Measurements from ENCODE around the gene F7. TPM values are rescaled to one million over a fixed set of nuclear protein-coding genes. Genes with fewer than 3 reads are reported as not detected.

Gene F7
- total and polyA plus RNA-seq, 2 donors (not counting 1 experiment from before 2014, with no cell fraction given) = not detected

DNA sequence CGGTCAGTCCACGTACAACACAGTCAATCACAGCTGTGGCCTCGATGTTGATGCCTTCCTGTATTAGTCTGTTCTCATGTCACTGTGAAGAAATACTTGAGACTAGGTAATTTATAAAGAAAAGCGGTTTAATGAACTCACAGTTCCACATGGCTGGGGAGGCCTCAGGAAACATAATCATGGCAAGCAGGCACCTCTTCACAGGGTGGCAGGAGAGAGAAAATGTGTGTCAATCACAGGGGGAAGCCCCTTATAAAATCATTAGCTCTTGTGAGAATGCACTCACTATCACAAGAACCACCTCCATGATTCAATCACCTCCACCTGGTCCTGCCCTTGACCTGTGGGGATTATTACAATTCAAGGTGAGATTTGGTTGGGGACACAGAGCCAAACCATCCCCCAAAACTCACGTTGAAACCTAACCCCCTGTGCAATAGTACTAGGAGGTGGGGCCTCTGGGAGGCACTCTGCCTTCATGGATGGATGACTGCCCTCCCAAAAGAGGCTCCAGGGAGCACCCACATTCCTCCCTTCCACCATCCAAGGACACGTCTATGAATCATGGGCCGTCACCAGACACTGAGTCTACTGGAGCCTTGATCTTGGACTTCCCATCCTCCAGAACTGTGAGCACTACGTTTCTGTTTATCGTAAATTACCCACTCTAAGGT lies 50.5 kb downstream of the F7 start:
- no peak overlapping the region for H3K27ac ChIP-seq (ENCODE audit: low read length in 2 of 2)
- POLR2A ChIA-PET = no interaction called here
- no peak for DNase-seq
- CTCF ChIA-PET = no interaction called here
- Mint-ChIP-seq H3K27ac (no peak overlapping the region), H3K27me3 (peaks cover 6% of the 10 kb centered on the region), H3K9me3 (ENCODE audit: insufficient read depth) (peaks cover 3% of the 10 kb centered on the region), H3K4me3 (no peak overlapping the region), H3K4me1 (peaks cover 20% of the 10 kb centered on the region)
- WGBS (ENCODE audit: insufficient coverage) = 100% methylated on average over 3 of the region's 9 CpGs
- no peak for ATAC-seq (ENCODE audit: low read depth)
- no peak overlapping the region for H3K9ac ChIP-seq (ENCODE audit: low read length)
- H3K4me3 ChIP-seq (ENCODE audit: control extremely low read depth in 1 of 5, extremely low read depth in 1 of 5, insufficient read depth in 1 of 5, low read depth in 2 of 5, low read length in 4 of 5) = no peak overlapping the region
- peaks cover 0 to 46% (median 12%) of the 10 kb centered on the region in 4 experiments for H3K27me3 ChIP-seq (replicated peaks in 1 of 4; ENCODE audit: control extremely low read depth in 1 of 4, control insufficient read depth in 3 of 4, insufficient read depth in 4 of 4, low read length in 3 of 4)
- H4K20me1 ChIP-seq (ENCODE audit: control insufficient read depth, insufficient read depth, low read length, poor library complexity, severe bottlenecking) = no peaks in the 10 kb centered on the region
- intact Hi-C loops (cut with micrococcal nuclease) = loop anchor here (1.0 kb wide), 1 partner anchor 51 kb away; no protein-coding TSS in a partner anchor
- H2AFZ ChIP-seq (ENCODE audit: insufficient read depth, low read depth, low read length, poor library complexity, severe bottlenecking) = no peak overlapping the region
- H3K4me2 ChIP-seq (replicated peaks; ENCODE audit: low read depth, low read length, poor library complexity, severe bottlenecking) = no peak overlapping the region
- H3K9me3 ChIP-seq (ENCODE audit: control extremely low read depth in 1 of 3, control insufficient read depth in 2 of 3, insufficient read depth in 1 of 3, low read length in 2 of 3) = peaks cover 0 to 14% (median 0%) of the 10 kb centered on the region in 3 donors
- no peaks in the 10 kb centered on the region for H3K36me3 ChIP-seq (replicated peaks in 1 of 2; ENCODE audit: control extremely low read depth in 1 of 2, control insufficient read depth in 1 of 2, extremely low read depth in 1 of 2, insufficient read depth in 2 of 2, low read length in 1 of 2)
- peaks cover 22 to 29% of the 10 kb centered on the region in 2 donors for H3K4me1 ChIP-seq (ENCODE audit: control insufficient read depth in 2 of 2, insufficient read depth in 2 of 2, low read length in 2 of 2)
- no peaks in the 10 kb centered on the region for H3K79me2 ChIP-seq (ENCODE audit: control insufficient read depth, insufficient read depth, low read length)
- TF ChIP-seq EZH2 (IDR thresholded peaks at IDR 0.05; ENCODE audit: borderline replicate concordance, insufficient read depth, low read depth, low read length, poor library complexity, severe bottlenecking) = no peak
- no peak for TF ChIP-seq CTCF (IDR thresholded peaks at IDR 0.05)

- no peaks in the 10 kb centered on the region for H3K79me2 ChIP-seq (ENCODE audit: control insufficient read depth, insufficient read depth, low read length)
- H3K27ac ChIP-seq (ENCODE audit: low read length in 2 of 2) = no peak overlapping the region
- Mint-ChIP-seq H3K4me1 (peaks cover 19% of the 10 kb centered on the region), H3K27ac (peak overlapping the region; percentile 27), H3K9me3 (ENCODE audit: insufficient read depth) (peaks cover 3% of the 10 kb centered on the region), H3K4me3 (no peak overlapping the region), H3K27me3 (peaks cover 4% of the 10 kb centered on the region)
- peaks cover 12 to 28% of the 10 kb centered on the region in 2 donors for H3K4me1 ChIP-seq (ENCODE audit: control insufficient read depth in 2 of 2, insufficient read depth in 2 of 2, low read length in 2 of 2)
- H2AFZ ChIP-seq (ENCODE audit: insufficient read depth, low read depth, low read length, poor library complexity, severe bottlenecking) = no peak overlapping the region
- no peak overlapping the region for H3K4me3 ChIP-seq (ENCODE audit: control extremely low read depth in 1 of 5, extremely low read depth in 1 of 5, insufficient read depth in 1 of 5, low read depth in 2 of 5, low read length in 4 of 5)
- no peak overlapping the region for H3K4me2 ChIP-seq (replicated peaks; ENCODE audit: low read depth, low read length, poor library complexity, severe bottlenecking)
- ATAC-seq (ENCODE audit: low read depth) (no peak), DNase-seq (no peak)
- 85% methylated on average over 10 of the region's 12 CpGs for WGBS (ENCODE audit: insufficient coverage)
- H3K9me3 ChIP-seq (ENCODE audit: control extremely low read depth in 1 of 3, control insufficient read depth in 2 of 3, insufficient read depth in 1 of 3, low read length in 2 of 3) = peaks cover 0 to 11% (median 0%) of the 10 kb centered on the region in 3 donors
- intact Hi-C loops (cut with micrococcal nuclease) = no loop called here
- H4K20me1 ChIP-seq (ENCODE audit: control insufficient read depth, insufficient read depth, low read length, poor library complexity, severe bottlenecking) = no peaks in the 10 kb centered on the region
- no peak overlapping the region for H3K9ac ChIP-seq (ENCODE audit: low read length)
- TF ChIP-seq CTCF (IDR thresholded peaks at IDR 0.05) = no peak
- TF ChIP-seq EZH2 (IDR thresholded peaks at IDR 0.05; ENCODE audit: borderline replicate concordance, insufficient read depth, low read depth, low read length, poor library complexity, severe bottlenecking) = no peak
- H3K27me3 ChIP-seq (replicated peaks in 1 of 4; ENCODE audit: control extremely low read depth in 1 of 4, control insufficient read depth in 3 of 4, insufficient read depth in 4 of 4, low read length in 3 of 4) = peaks cover 0 to 41% (median 5%) of the 10 kb centered on the region in 4 experiments
- no peaks in the 10 kb centered on the region for H3K36me3 ChIP-seq (replicated peaks in 1 of 2; ENCODE audit: control extremely low read depth in 1 of 2, control insufficient read depth in 1 of 2, extremely low read depth in 1 of 2, insufficient read depth in 2 of 2, low read length in 1 of 2)
- POLR2A ChIA-PET = no interaction called here
- CTCF ChIA-PET = no interaction called here
Observed at GRCh38 chr13:113157206-113157928, 51.8 kb downstream of the F7 start.

All from B cell (primary cell).